Stimulated activated CD8-positive, alpha-beta memory T cell treated with anti-CD3 and anti-CD28 coated beads, Interleukin-4, amount 100 ng/mL, for 1 hour (primary cell): Measurements from ENCODE around the gene APC2.
"Not testable (repeated sequence)": the region's sequence is repeated elsewhere in the genome, so short reads cannot be mapped to it uniquely, and the experiment has no call there.

Experiments
- DNase-seq, 2 donors: peaks; one replicate each; pipeline ENCODE4 v3.0.0-alpha.2; 2020; ENCODE audit warnings: low read depth in 2 of 2, low spot score in 1 of 2

The APC2 gene

GRCh38 chr19:1494115-1494815 is 44.3 kb downstream of the APC2 start:
- no peak for DNase-seq

- DNase-seq: no peak
Observed at GRCh38 chr19:1495051-1495798, 45.3 kb downstream of the APC2 start.

- DNase-seq: no peak
Observed at GRCh38 chr19:1495799-1496713, 46.1 kb downstream of the APC2 start.

- no peak for DNase-seq
Observed at GRCh38 chr19:1496714-1497577, 47.0 kb downstream of the APC2 start.

DNA sequence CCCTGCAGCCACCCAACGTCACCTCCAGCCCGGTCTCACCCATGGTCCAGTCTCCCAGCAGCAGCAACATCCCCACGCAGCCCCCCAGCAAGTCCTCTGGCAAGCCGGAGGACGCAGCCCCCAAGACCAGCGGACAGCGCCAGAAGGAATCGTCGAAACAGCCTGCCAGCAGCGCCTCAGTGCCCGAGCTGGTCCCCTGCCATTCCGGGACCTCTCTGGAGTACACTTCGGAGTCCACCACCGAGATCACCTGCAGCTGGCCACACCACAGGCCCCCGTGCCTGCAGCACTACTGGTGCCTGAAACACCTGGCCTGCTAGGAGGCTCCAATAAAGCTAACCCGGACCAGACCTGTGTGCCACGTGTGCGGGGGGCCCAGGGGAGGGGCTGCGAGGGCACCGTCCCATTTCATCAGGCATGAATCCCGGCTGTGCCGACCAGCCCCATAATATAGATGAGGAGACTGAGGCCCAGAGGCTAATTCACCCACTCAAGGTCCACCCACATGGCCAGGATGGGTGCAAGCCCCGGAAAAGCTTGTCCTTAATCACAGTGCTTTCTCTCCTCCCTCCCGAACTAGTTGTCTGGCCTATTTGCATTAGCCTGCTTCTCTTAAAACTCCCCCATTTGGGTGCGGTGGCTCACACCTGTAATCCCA is 47.8 kb downstream of the APC2 start:
- no peak for DNase-seq

DNA sequence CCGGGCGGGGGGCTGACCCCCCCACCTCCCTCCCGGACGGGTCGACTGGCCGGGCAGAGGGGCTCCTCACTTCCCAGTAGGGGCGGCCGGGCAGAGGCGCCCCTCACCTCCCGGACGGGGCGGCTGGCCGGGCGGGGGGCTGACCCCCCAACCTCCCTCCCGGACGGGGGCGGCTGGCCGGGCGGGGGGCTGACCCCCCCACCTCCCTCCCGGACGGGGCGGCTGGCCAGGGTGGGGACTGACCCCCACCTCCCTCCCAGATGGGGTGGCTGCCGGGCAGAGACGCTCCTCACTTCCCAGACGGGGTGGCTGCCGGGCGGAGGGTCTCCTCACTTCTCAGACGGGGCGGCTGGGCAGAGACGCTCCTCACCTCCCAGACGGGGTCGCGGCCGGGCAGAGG is 49.3 kb downstream of the APC2 start:
- not testable (repeated sequence) for DNase-seq

DNA sequence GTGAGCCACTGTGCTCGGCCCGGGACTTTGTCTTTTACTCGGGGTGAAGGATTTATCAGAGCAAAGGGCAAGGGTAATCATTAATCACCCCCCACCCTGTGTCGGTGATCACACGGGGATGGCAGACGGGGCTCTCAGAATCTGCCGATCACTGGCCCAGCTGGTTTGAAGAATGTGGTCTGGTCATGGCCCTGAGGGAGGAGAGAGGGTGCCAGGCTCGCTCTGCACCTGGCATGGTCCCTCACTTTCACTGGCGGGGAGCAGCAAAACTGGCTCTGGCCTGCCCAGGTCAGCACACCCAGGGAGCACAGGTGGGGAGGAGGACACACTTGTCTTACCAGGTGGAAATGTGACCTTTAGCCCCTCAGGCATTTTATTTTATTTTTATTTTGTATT is 51.3 kb downstream of the APC2 start:
- DNase-seq: no peak

DNA sequence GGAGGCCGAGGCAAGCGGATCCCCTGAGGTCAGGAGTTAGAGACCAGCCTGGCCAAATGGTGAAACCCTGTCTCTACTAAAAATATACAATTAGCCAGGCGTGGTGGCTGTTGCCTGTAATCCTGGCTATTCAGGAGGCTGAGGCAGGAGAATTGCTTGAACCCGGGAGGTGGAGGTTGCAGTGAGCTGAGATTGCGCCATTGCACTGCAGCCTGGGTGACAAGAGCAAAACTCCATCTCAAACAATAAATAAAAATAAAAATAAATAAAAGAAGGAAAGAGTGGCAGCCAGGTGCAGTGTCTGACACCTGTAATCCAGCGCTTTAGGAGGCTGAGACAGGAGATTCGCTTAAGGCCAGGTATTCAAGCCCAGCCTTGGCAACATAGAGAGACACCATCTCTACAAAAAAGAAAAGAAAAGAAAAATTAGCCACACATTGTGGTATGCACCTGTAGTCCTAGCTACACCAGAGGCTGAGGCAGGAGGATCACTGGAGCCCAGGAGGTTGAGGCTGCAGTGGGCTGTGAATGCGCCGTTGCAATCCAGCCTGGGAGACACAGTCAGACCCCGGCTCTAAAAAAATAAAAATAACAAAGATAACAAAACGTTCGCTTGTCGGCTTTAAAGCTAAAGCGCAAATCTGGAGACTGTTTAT is 52.6 kb downstream of the APC2 start:
- no peak for DNase-seq

GRCh38 chr19:1503089-1503924 is 53.4 kb downstream of the APC2 start:
- DNase-seq: peak in 1 of 2 donors; percentile 34

DNA sequence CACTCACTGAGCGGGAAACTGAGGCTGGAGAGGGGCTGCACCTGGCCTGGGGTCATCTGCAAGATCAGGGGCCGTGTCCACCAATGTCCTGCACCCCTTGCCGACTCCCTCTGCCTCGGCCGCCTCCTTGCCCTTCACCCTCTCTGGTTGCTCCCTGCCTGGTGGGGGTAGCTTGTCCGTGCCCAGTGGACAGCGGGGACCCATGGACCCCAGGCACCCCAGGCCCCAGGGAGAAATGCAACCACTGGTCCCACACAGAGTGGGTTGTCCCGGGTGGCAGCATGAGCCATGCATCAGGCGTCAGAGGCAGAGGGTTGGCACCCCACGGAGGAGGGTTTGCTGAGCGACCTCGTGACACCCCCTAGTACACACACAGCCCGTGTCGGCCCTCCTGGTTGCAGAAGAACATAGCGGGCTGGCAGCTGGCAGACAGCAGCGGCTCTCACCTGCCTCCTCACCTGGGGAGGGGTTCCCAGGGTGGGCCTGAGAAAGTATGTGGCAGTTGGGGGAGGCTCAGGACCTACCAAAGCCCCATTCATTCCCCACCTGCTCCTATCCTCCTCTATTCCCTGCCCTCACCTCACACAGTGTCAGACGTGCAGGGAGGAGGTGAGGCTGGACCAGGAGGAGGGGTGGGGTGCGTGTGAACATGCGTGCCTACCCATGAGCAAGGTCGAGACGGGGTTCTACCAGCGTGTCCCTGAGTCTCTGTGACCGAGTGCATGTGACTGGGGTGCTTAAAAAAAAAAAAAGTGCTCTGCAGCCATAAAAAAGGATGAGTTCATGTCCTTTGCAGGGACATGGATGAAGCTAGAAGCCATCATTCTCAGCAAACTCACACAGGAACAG is 54.2 kb downstream of the APC2 start:
- DNase-seq: no peak

GRCh38 chr19:1505012-1505411 is 55.1 kb downstream of the APC2 start:
- no peak for DNase-seq

DNA sequence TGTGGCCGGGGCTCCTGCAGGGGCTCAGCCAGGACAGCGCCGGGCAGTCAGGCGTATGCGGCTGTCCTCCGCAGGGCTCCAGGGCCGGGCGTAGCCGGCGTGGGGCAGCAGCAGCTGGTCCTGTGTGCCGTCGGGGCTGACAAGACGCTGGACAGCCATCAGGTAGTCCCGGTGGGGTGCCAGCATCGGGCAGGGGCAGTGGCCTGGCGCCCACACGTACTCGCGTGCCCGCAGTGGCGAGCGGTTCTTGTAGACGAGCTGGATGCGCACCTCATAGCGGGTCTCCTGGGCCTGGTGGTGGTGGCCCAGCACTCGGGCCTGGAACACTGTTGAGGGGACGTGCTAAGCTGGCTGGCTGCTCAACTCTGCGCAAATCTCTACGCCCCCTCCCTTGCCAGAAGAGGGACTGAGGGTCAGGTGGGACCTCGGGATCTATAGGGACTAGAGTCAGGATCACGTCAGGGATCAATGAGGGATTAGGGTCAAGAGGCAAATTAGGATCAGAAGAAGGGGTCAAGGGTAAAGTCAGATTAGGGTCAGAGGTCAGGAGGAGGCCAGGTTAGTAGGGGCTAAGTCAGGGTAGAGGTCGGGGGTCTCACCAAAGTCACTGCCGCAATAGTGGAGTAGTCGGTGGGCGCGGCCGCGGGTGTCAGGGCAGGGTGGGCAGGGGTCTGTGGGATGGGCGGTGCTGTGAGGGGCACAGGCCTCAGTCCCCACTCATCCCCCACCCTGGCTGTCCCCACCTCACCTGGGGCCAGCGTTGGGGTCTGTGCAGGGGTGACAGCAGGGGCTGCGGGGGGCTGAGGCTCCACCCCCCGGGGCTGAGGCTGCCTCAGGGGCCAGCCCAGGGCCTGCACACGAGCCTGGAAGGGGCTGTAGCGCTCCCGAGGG is 56.3 kb downstream of the APC2 start:
- no peak for DNase-seq

DNA sequence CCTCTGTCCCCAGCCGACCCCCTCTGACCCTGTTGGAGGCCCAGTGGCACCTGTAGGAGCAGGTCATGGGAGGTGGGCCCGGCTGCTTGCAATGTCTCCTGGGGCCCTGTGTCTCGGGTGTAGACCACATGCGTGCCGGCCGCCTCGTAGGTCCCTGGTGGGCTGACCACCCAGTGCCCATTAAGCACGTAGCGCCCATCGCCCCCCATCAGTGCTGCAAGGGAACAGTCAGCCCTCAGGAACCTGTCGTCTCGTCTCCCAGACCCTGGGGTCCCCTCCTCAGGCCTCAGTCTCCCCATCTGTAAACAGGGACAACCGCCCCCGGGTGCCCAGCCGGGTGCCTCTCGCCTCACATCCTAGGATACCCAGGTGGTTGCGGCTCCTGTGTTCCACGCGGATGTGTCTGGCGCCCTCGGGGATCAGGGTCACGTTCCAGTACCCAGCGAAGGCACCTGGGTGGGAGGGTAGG is 57.3 kb downstream of the APC2 start:
- DNase-seq: no peak

- peak; percentile 66 to 81 for DNase-seq
Observed at GRCh38 chr19:1507763-1508506, 58.0 kb downstream of the APC2 start.

- no peak for DNase-seq
Observed at GRCh38 chr19:1508507-1508856, 58.6 kb downstream of the APC2 start.
